ENCODE data around the gene LMO7. TPM values are rescaled to one million over a fixed set of nuclear protein-coding genes. Genes with fewer than 3 reads are reported as not detected.

LMO7 gene
- total RNA-seq, 1 donor from 2014 or later: 176 TPM

DNA sequence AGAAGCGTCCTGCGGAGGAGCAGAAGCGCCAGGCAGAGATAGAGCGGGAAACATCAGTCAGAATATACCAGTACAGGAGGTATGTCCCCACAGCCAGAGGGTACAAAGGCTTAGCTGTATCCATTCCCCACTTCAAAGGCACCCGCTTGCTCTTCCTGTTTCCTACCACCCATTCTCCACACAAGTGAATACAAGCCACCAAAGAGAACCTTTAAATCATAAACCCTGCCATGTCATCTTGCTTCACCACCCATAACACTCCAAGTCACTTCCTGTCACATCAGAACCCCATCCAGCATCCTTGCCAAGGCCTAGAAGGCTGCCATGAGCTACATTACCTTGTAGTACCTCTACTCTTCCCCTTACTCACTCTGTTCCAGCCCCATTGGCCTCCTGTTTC lies 205.8 kb downstream of the LMO7 start:
- TF ChIP-seq CTCF (IDR thresholded peaks at IDR 0.05): no peak
- no peaks in the 10 kb centered on the region for H3K9me3 ChIP-seq
- H3K27me3 ChIP-seq: no peaks in the 10 kb centered on the region
- peaks cover 27 to 45% of the 10 kb centered on the region in 2 donors for H3K36me3 ChIP-seq
- no peaks in the 10 kb centered on the region for H3K4me1 ChIP-seq
- H3K4me3 ChIP-seq: no peak overlapping the region
- intact Hi-C loops (cut with DNase I): no loop called here
- DNase-seq (ENCODE audit: low spot score in 2 of 2): no peak
- H3K27ac ChIP-seq: no peak overlapping the region

DNA sequence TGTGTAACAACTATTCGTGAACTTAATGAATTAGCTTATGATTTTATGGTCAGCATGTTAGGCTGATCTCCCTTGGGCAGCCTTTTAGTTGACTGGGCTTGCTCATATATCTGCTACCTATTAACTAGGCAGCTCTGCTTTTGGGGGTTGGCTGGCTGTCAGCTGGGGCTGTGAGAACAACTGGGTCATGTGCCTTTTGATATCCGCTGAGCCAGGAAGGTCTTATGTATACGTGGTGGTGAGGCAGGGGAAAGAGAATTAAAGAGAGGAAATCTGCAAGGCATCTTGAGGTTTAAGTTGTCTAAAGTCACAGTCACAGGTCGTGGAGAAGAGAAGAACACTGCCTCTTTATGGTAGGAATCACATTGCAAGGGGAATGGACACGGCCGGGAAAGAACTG lies 206.9 kb downstream of the LMO7 start:
- no peak for TF ChIP-seq CTCF (IDR thresholded peaks at IDR 0.05)
- intact Hi-C loops (cut with DNase I): no loop called here
- no peaks in the 10 kb centered on the region for H3K9me3 ChIP-seq
- peaks cover 27 to 45% of the 10 kb centered on the region in 2 donors for H3K36me3 ChIP-seq
- no peak for DNase-seq (ENCODE audit: low spot score in 2 of 2)
- H3K4me3 ChIP-seq: no peak overlapping the region
- H3K27me3 ChIP-seq: no peaks in the 10 kb centered on the region
- H3K4me1 ChIP-seq: no peaks in the 10 kb centered on the region
- H3K27ac ChIP-seq: no peak overlapping the region

DNA sequence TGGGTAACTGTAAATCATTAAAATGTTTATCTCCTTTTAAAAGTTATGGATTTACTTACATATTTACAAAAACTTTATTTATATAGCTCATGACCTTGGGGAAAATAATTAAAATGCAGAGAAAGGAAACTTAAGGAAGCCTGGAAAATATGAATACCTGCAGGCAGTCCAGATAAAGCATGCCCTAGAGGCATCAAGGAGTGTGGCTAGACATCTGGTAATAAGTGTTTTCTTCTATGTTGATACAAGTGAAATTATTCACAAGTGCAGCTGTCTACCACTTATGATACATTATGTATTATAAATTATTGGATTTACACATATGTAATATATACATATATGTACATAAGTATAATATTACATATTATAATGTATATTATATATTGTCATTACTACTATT lies 207.9 kb downstream of the LMO7 start:
- H3K27ac ChIP-seq: no peak overlapping the region
- H3K4me1 ChIP-seq: no peaks in the 10 kb centered on the region
- TF ChIP-seq CTCF (IDR thresholded peaks at IDR 0.05): no peak
- no peak overlapping the region for H3K4me3 ChIP-seq
- intact Hi-C loops (cut with DNase I): no loop called here
- no peak for DNase-seq (ENCODE audit: low spot score in 2 of 2)
- peaks cover 33 to 52% of the 10 kb centered on the region in 2 donors for H3K36me3 ChIP-seq
- no peaks in the 10 kb centered on the region for H3K9me3 ChIP-seq
- H3K27me3 ChIP-seq: no peaks in the 10 kb centered on the region

GRCh38 chr13:75847588-75847987 lies 211.5 kb downstream of the LMO7 start:
- no peaks in the 10 kb centered on the region for H3K4me1 ChIP-seq
- H3K36me3 ChIP-seq: peaks cover 24 to 54% of the 10 kb centered on the region in 2 donors
- no peak overlapping the region for H3K4me3 ChIP-seq
- H3K27ac ChIP-seq: no peak overlapping the region
- no peak for DNase-seq (ENCODE audit: low spot score in 2 of 2)
- no peaks in the 10 kb centered on the region for H3K27me3 ChIP-seq
- H3K9me3 ChIP-seq: no peaks in the 10 kb centered on the region
- intact Hi-C loops (cut with DNase I): no loop called here
- TF ChIP-seq CTCF (IDR thresholded peaks at IDR 0.05): no peak

DNA sequence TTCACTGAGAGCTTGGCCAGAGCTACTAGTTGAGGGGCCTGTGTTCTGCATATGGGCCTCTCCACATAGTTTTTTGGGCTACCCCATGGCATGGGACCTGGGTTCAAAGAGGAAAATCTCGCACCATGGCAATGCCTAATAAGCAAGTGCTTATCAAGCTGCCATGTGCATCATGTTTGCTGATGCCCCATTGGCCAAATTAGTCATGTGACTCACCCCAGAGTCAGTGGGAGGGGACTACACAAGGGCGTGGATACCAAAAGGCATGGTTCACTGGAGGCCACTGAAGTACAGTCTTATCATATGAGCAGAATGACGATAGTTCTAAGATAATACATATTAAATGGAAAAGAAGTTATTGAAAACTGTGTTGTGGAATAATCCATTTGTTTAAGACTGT lies 214.8 kb downstream of the LMO7 start:
- no peak for DNase-seq (ENCODE audit: low spot score in 2 of 2)
- no peaks in the 10 kb centered on the region for H3K4me1 ChIP-seq
- no peak overlapping the region for H3K4me3 ChIP-seq
- intact Hi-C loops (cut with DNase I): no loop called here
- H3K36me3 ChIP-seq: peaks cover 22 to 56% of the 10 kb centered on the region in 2 donors
- no peak for TF ChIP-seq CTCF (IDR thresholded peaks at IDR 0.05)
- H3K27ac ChIP-seq: no peak overlapping the region
- no peaks in the 10 kb centered on the region for H3K27me3 ChIP-seq
- no peaks in the 10 kb centered on the region for H3K9me3 ChIP-seq

- H3K9me3 ChIP-seq: no peaks in the 10 kb centered on the region
- H3K36me3 ChIP-seq: peaks cover 8 to 52% of the 10 kb centered on the region in 2 donors
- intact Hi-C loops (cut with DNase I): loop anchor here (5.0 kb wide), 1 partner anchor 158 kb away; no protein-coding TSS in a partner anchor
- DNase-seq (ENCODE audit: low spot score in 2 of 2): no peak
- no peak for TF ChIP-seq CTCF (IDR thresholded peaks at IDR 0.05)
- H3K27me3 ChIP-seq: no peaks in the 10 kb centered on the region
- no peak overlapping the region for H3K4me3 ChIP-seq
- H3K4me1 ChIP-seq: no peaks in the 10 kb centered on the region
- no peak overlapping the region for H3K27ac ChIP-seq
Measured at GRCh38 chr13:75855216-75855615, 219.1 kb downstream of the LMO7 start.
